H1 (cell line): ENCODE measurements around the gene CDC123.

ENCODE experiments used
- BRCA1 ChIP-seq: IDR thresholded peaks from 2 replicates; pipeline ENCODE4 v1.6.1; 2012; ENCODE audit warnings: low read depth, low read length, improper control_type of control experiment
- CREB1 ChIP-seq: IDR thresholded peaks from 2 replicates; pipeline ENCODE4 v1.6.1; 2012; ENCODE audit warnings: inconsistent platforms
- EGR1 ChIP-seq: IDR thresholded peaks from 2 replicates; pipeline ENCODE4 v1.6.1; 2011; ENCODE audit warnings: low read depth, low read length, borderline replicate concordance
- GTF2F1 ChIP-seq: IDR thresholded peaks from 2 replicates; pipeline ENCODE4 v1.6.1; 2012; ENCODE audit warnings: low read depth, low read length, improper control_type of control experiment, borderline replicate concordance
- POLR2A ChIP-seq, 2 experiments: IDR thresholded peaks; 1 replicate in 1 of 2; 2 replicates in 1 of 2; pipeline ENCODE4 v1.6.1; 2011; ENCODE audit warnings: low read depth in 2 of 2, low read length in 2 of 2, mild to moderate bottlenecking in 2 of 2; ENCODE audit errors: control extremely low read depth in 1 of 2
- TAF1 ChIP-seq: IDR thresholded peaks from 2 replicates; pipeline ENCODE4 v1.6.1; 2011; ENCODE audit warnings: mild to moderate bottlenecking, low read depth, low read length
- TCF12 ChIP-seq: IDR thresholded peaks from 2 replicates; pipeline ENCODE4 v1.6.1; 2011; ENCODE audit warnings: low read depth, mild to moderate bottlenecking, low read length
- TF ChIP-seq, protein P1 (sequence below), 3 experiments: IDR thresholded peaks; 1 replicate in 2 of 3; 2 replicates in 1 of 3; pipeline versions ENCODE4 v1.5.1 to v1.6.1; 2011; ENCODE audit warnings: low read length in 3 of 3, mild to moderate bottlenecking in 3 of 3, inconsistent platforms in 2 of 3, low read depth in 1 of 3, moderate library complexity in 1 of 3; ENCODE audit not compliant: insufficient read depth in 1 of 3; ENCODE audit errors: control extremely low read depth in 1 of 3
- TF ChIP-seq, protein P2 (sequence below): IDR thresholded peaks from 2 replicates; pipeline ENCODE4 v1.6.1; 2012; ENCODE audit warnings: inconsistent platforms
- TF ChIP-seq, protein P3 (sequence below): IDR thresholded peaks from 2 replicates; pipeline ENCODE4 v1.6.1; 2012; ENCODE audit warnings: inconsistent platforms

DNA sequence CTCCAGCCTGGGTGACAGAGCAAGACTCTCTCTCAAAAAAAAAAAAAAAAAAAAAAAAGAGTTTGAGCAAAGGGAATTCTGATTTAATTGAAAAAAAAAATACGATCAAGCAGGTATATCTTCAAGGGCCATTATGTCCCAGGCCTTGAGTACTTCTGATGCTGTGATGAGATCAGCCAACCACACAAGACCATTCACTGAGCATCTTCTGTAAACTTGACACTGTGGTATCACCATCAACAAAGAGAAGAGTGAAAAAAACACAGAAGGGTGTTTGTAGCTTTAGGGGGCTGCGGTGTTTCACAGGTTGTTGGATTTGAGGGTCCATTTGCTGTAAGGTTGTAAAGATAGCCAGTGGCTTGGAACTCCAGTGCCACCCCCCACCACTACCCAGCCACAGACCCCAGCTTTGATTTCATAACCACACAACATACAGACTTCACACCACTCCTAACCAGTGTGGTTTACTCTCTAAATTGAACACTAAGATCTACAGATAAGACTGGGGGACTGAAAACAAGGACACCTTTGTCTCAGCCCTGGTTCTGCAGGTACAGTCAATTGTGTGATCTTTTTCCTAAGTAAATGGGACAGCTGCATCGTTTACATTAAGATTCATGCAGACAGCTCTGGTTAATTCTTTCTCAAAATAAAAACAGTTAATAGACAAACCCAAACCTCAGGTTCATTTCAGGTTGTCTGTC, 66.4 kb downstream of the CDC123 start:
- TF ChIP-seq, protein P1, sequence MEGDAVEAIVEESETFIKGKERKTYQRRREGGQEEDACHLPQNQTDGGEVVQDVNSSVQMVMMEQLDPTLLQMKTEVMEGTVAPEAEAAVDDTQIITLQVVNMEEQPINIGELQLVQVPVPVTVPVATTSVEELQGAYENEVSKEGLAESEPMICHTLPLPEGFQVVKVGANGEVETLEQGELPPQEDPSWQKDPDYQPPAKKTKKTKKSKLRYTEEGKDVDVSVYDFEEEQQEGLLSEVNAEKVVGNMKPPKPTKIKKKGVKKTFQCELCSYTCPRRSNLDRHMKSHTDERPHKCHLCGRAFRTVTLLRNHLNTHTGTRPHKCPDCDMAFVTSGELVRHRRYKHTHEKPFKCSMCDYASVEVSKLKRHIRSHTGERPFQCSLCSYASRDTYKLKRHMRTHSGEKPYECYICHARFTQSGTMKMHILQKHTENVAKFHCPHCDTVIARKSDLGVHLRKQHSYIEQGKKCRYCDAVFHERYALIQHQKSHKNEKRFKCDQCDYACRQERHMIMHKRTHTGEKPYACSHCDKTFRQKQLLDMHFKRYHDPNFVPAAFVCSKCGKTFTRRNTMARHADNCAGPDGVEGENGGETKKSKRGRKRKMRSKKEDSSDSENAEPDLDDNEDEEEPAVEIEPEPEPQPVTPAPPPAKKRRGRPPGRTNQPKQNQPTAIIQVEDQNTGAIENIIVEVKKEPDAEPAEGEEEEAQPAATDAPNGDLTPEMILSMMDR (IDR thresholded peaks at IDR 0.05; ENCODE audit: control extremely low read depth in 1 of 3, insufficient read depth in 1 of 3, low read depth in 1 of 3, low read length in 3 of 3) = no peak
- TF ChIP-seq, protein P2, sequence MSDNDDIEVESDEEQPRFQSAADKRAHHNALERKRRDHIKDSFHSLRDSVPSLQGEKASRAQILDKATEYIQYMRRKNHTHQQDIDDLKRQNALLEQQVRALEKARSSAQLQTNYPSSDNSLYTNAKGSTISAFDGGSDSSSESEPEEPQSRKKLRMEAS = no peak
- no peak for TF ChIP-seq GTF2F1
- TF ChIP-seq TCF12 = no peak
- no peak for TF ChIP-seq EGR1
- no peak for TF ChIP-seq CREB1
- TF ChIP-seq BRCA1 = no peak
- TF ChIP-seq, protein P3, sequence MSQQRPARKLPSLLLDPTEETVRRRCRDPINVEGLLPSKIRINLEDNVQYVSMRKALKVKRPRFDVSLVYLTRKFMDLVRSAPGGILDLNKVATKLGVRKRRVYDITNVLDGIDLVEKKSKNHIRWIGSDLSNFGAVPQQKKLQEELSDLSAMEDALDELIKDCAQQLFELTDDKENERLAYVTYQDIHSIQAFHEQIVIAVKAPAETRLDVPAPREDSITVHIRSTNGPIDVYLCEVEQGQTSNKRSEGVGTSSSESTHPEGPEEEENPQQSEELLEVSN = no peak
- TF ChIP-seq TAF1 = no peak
- no peak for TF ChIP-seq POLR2A (IDR thresholded peaks at IDR 0.05; ENCODE audit: control extremely low read depth in 1 of 2, low read depth in 2 of 2, low read length in 2 of 2)
